RPMI8226 (cell line): ENCODE data around the gene ADISSP.

Experiments used
- DNase-seq: peaks from one replicate; pipeline ENCODE4 v3.0.0-alpha.2; 2015

ADISSP gene

GRCh38 chr20:3735768-3736167 lies 31.8 kb downstream of the ADISSP start:
- DNase-seq = no peak

GRCh38 chr20:3734111-3734843 lies 33.3 kb downstream of the ADISSP start:
- no peak for DNase-seq

DNA sequence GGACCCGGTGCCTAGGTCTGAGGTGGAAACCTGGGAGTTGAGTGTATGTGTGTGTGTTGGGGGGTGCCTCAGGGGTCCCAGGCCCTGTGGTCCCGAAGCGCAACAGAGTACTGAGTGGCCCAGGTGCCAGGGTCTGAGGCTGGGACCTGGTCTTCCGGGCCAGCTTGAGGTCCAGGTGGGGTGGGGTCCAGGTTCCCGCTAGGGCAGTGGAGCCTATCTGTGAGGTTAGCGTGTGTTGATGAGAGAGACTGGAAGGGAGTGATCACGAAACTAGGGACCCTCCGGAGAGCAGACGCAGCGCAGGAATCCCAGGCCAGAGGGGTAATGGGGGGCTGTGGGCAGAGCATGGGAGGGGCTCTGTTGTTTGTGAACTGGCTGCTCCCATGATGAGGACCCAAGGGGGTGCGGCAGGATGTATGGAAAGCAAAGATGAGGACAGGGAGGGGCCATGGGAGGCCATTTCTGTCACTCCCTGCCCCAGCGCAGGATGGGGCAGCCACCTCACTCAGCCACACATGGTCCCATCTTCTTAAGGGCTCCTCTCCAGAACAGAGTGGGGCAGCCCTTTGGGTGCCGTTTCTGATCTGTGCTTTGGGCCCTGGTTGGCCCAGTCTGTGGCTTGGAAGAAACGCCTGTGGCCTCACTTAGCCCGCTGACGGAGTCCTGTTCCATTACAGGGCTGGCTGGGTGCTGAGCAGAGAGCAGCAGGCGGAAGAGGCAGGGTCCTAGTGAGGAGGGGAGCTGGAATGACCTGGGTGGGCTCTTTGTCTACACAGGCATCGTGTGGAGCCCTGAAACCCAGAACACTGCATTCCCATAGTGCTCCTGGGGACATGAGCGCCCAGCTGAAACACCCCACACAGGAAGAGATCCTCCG lies 34.2 kb downstream of the ADISSP start:
- no peak for DNase-seq

DNA sequence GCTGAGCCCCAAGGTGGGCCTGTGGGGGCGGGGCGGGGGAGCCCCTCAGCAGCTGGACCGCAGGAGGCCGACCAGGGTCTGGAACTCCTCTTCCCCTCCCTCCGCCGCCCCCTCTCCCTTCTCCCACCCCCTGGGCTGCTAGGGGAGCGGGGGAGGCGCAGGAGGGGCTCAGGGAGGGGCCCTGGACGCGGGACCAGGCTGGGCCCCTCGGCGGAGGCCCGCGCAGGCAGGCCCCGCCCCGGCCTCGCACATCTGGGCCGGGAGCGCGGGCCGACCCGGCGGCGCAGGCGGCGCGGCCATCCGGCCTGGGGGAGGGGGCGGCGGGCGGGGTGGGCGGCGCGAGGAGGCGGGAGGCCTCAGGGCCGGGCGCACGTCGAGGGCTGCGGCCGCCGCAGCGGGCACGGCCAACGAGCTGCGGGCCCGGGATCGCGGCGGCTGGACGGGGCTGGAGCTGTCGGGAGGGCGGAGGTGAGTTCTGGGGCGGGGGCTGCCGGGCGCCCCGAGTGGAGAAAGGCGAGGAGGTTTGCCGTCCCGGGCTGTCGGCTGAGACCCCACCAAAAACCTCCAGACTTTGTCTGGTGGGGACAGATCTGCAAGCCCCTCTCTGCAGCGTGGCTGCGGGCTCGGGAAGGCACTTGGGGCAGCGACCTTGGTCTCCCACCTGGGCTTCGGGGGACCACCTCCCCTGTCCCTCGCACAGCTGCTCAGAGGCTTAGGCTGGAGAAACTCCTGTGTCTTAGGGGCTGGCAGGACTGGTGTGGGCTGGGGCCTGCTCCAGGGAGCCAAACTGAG lies 35.0 kb downstream of the ADISSP start, which contains the start of gene HSPA12B:
HSPA12B (plus strand) TSS at position 359 of the 792 bp plus-strand sequence. CDS start 5,990 bp downstream, outside the sequence.
- DNase-seq = no peak

- no peak for DNase-seq
These were observed 35.6 kb downstream of the ADISSP start for GRCh38 chr20:3731944-3732326.

DNA sequence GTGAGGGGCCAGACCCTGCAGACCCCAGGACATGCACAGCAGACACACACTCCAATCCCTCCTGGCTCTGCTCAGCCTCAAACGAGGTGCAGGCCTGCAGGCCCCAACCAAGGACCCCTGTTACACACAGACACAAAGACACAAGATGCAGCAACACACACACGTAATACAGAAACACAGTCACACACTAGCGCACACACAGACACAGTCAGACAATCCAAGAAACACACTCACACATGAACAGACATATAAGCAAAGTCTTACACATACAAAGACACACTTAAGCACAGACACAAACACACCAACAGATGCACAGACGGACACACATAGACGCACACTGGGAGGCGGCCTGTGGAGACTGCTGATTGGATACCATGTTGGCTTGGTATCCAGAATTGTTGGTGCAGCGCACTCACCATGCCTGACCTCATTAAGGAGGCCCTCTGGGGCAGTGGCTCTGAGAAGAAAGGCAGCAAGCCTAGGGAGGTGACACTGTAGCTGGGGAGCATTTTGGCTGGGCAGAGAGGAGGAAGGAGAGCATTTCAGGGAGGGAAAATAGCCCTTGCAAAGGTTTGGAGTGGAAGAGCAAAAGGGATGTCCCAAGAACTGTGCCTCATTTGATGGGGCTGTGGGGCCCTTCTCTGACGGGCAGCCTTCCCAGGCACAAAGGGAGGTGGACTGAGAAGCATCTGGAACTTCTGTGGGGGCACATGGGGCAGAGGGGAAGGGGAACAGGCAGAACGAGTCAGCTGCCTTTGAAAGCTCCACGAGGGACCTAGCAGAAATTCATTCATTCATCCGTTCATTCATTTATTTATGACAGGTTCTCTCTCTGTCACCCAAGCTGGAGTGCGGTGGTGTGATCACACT lies 36.5 kb downstream of the ADISSP start:
- no peak for DNase-seq

GRCh38 chr20:3729811-3730540 lies 37.6 kb downstream of the ADISSP start:
- no peak for DNase-seq

GRCh38 chr20:3729378-3729777 lies 38.2 kb downstream of the ADISSP start:
- no peak for DNase-seq

DNA sequence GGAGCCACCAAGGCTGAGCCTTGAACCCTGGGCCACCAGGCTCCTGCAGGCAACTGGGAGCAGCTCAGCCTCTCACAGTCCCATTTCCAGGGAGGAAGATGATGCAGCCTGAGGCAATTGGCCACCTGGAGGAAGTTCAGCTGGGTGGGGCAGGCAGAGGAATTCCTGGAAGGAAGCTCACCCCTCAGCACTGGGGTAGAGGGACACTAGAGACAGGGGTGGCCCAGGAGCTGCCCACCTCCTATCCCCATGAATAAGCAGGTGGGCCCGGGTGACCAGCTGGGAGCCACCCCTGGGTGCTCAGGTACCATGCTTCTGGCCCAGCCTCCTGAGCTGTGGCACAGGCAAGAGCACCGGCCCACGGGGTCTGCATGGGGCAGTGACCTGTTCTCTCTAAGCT lies 38.7 kb downstream of the ADISSP start:
- DNase-seq = no peak

- no peak for DNase-seq
These were observed 39.2 kb downstream of the ADISSP start for GRCh38 chr20:3728354-3728753.

GRCh38 chr20:3727401-3728021 lies 40.0 kb downstream of the ADISSP start:
- no peak for DNase-seq

- DNase-seq = no peak
These were observed 43.2 kb downstream of the ADISSP start for GRCh38 chr20:3724356-3724755.

DNA sequence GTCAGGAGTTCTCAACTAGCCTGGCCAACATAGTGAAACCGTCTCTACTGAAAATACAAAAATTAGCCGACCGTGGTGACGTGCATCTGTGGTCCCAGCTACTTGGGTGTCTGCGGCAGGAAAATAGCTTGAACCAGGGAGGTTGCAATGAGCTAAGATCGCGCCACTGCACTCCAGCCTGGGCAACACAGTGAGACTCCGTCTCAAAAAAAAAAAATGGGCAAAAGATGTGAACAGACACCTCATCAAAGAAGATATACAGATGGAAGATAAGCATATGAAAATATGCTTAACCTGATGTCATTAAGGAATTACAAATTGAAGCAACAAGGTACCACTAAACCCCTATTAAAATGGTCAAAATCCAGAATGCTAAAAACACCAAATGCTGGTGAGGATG lies 44.3 kb downstream of the ADISSP start:
- no peak for DNase-seq

DNA sequence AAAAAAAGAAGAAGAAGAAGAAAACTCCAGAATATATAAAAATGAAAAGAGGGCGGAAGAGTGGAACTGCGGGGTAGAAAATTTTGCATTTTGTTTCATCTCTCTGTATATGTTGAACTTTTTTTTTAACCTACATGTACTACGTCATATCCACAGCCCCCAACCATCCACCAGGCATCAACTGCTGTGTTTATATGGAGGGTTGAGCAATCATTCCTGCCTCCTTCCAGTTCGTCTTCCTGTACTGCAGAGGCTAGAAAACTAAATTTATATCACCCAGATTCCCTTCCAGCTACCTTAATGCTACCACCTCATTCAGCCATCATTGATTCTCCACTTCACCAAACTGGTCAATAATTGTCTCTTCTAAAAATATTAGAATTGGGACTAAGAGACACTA lies 45.6 kb downstream of the ADISSP start:
- no peak for DNase-seq

GRCh38 chr20:3720626-3721025 lies 46.9 kb downstream of the ADISSP start:
- no peak for DNase-seq

DNA sequence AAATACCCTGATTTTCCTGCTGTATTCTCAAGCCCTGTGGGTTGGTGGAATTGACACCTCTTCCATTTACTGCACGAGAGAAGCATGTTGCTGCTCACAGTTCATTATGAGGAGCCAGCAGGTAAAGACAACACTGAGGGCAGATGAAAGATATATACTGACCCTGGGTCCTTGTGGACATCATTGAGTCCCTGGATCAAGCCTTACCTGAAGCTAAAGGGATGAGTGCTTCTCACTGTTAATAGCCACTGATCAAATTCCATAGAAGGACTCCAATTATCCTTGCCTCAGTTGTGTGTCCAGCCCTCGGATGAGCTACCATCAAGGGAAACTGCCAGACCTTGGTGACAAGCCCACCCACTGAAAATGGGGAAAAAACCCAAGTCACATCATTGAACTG lies 47.5 kb downstream of the ADISSP start:
- peak; percentile 54 for DNase-seq

DNA sequence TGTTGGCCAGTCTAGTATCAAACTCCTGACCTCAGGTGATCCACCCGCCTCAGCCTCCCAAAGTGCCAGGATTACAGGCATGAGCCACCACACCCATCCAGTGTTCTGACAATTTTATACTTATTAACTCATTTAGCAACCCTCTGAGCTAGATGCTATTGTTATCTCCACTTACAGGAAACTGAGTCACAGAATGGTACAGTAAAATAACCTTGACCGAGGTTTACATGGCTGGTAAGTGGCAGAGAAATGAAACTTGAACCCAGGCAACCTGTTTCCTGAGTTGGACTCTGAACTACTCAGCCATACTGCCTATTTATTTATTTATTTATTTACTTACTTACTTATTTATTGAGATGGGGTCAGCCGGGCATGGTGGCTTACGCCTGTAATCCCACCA lies 48.5 kb downstream of the ADISSP start:
- DNase-seq = no peak

GRCh38 chr20:3716195-3716834 lies 51.2 kb downstream of the ADISSP start:
- peak; percentile 67 for DNase-seq

GRCh38 chr20:3714092-3714491 lies 53.5 kb downstream of the ADISSP start:
- DNase-seq = peak; percentile 84

GRCh38 chr20:3712279-3712873 lies 55.2 kb downstream of the ADISSP start, which contains the start of gene SIGLEC1:
TSS of gene SIGLEC1 (minus strand) at chr20:3712600. CDS start at chr20:3707128, 5,472 bp downstream.
- no peak for DNase-seq
